ENCODE measurements around the gene ARHGAP28.

ARHGAP28 gene

DNA sequence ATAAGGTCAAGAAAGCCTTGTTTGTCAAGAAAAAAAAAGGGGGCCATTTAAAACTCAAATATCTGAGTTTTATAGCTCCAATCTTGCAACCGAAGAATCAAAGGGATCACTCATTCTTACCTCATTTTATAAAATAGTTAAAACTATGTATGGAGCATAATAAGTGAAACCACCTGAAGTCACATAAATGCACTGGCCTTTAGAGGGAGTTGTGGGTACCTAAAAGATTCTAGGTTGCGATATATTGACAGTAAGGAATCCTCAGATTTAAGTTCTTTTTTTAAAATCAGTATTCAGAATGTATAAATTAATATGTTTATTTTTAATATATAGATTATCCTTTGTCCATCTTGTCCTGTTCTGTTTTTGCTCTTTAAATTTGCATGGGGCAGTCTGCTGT is 3.4 kb downstream of the ARHGAP28 start:
- Histone ChIP-seq H3K27ac (ENCODE audit: insufficient read depth, low read depth, low read length, poor library complexity, severe bottlenecking) (no peak overlapping the region), H3K9me3 (ENCODE audit: control insufficient read depth, low read length) (no peaks in the 10 kb centered on the region), H3K27me3 (ENCODE audit: control insufficient read depth, insufficient read depth, low read length, poor library complexity, severe bottlenecking) (no peaks in the 10 kb centered on the region), H3K36me3 (ENCODE audit: control insufficient read depth, insufficient read depth, low read length) (no peaks in the 10 kb centered on the region), H3K4me3 (ENCODE audit: insufficient read depth, low read depth, low read length) (no peak overlapping the region), H3K4me1 (ENCODE audit: control insufficient read depth, insufficient read depth, low read length) (peaks cover 26% of the 10 kb centered on the region)
- WGBS, 2 experiments = 100% methylated on average over 1 of the region's 2 CpGs; no CpG with 5 or more reads in 1 of the 2 experiments

DNA sequence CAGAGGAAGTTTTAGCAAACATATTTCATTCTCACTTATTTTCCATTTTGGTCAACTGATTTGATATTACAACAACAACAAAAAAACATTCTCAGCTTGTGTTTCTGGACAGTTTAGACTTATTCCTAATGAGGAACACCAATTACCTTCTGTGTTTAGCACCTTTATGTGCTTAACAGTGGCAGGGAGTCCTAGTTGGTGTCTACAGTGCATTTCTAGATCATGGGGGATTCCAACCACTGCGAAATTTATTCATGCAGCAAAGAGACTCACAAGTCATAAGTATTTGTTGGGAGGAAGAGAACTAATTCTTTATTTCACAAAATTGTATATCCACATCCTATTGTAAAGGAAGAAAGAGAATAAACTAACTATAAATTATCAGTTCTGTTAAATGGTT is 4.2 kb downstream of the ARHGAP28 start:
- Histone ChIP-seq H3K4me3 (ENCODE audit: insufficient read depth, low read depth, low read length) (no peak overlapping the region), H3K27me3 (ENCODE audit: control insufficient read depth, insufficient read depth, low read length, poor library complexity, severe bottlenecking) (no peaks in the 10 kb centered on the region), H3K27ac (ENCODE audit: insufficient read depth, low read depth, low read length, poor library complexity, severe bottlenecking) (no peak overlapping the region), H3K9me3 (ENCODE audit: control insufficient read depth, low read length) (no peaks in the 10 kb centered on the region), H3K4me1 (ENCODE audit: control insufficient read depth, insufficient read depth, low read length) (peaks cover 26% of the 10 kb centered on the region), H3K36me3 (ENCODE audit: control insufficient read depth, insufficient read depth, low read length) (no peaks in the 10 kb centered on the region)
- 82% methylated on average over 1 of the region's 1 CpG; no CpG with 5 or more reads in 1 of the 2 experiments for WGBS, 2 experiments

DNA sequence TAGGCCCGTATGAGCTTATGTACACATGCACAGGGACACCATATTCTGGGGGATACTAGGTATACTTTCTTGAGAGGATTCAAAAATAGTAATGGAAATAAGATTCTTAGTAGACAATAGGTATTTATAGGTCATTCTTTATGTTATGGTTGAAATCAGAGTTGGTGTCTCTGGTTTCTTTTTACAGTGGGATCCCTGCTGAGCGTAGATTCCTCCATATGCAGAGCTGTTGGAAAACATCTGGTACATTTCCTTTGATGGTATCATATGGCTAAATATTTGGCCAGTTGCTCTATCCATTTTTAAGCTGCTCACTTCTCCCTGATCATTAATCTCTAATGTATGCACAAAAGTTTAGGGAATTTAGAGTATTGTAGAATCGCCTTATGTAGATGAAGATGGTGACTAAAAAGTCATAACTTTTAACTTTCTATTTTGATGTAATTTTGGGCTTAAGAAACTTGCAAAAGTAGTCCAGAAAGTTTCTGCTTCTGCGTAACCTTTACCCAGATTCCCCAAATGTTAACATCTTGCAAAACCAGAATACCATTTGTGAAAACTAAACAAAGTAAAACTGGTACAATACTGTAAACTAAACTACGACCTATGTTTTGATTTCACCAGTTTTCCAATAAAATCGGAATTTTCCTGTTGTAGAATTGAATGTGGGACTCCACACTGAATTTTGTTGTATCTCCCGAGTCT is 5.4 kb downstream of the ARHGAP28 start:
- H3K4me3 ChIP-seq (ENCODE audit: insufficient read depth, low read depth, low read length) = no peak overlapping the region
- no peaks in the 10 kb centered on the region for H3K36me3 ChIP-seq (ENCODE audit: control insufficient read depth, insufficient read depth, low read length)
- WGBS, 2 experiments = 92 to 93% methylated on average over 7 of the region's 7 CpGs
- no peaks in the 10 kb centered on the region for H3K27me3 ChIP-seq (ENCODE audit: control insufficient read depth, insufficient read depth, low read length, poor library complexity, severe bottlenecking)
- H3K27ac ChIP-seq (ENCODE audit: insufficient read depth, low read depth, low read length, poor library complexity, severe bottlenecking) = no peak overlapping the region
- peaks cover 26% of the 10 kb centered on the region for H3K4me1 ChIP-seq (ENCODE audit: control insufficient read depth, insufficient read depth, low read length)
- H3K9me3 ChIP-seq (ENCODE audit: control insufficient read depth, low read length) = no peaks in the 10 kb centered on the region

DNA sequence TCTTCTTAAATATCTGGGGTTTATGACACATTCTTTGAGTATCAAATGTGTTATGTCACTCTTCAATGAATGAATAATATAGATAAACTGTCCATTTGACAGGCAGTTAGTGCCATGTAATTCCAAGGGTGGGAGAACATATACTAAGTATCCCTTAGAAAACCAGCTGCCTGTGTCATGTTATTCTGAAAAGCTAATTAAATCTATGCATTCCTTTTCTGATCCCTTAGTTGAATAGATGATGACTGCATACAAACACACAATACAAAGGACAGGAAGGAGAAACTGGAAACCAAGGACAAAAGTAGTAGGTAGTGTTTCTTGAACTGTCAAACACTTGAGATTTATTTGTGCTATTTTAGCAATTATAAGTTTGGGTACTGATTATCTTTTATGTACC is 8.3 kb downstream of the ARHGAP28 start:
- no peaks in the 10 kb centered on the region for H3K27me3 ChIP-seq (ENCODE audit: control insufficient read depth, insufficient read depth, low read length, poor library complexity, severe bottlenecking)
- no peaks in the 10 kb centered on the region for H3K36me3 ChIP-seq (ENCODE audit: control insufficient read depth, insufficient read depth, low read length)
- no peak overlapping the region for H3K4me3 ChIP-seq (ENCODE audit: insufficient read depth, low read depth, low read length)
- peaks cover 5% of the 10 kb centered on the region for H3K4me1 ChIP-seq (ENCODE audit: control insufficient read depth, insufficient read depth, low read length)
- no peaks in the 10 kb centered on the region for H3K9me3 ChIP-seq (ENCODE audit: control insufficient read depth, low read length)
- no peak overlapping the region for H3K27ac ChIP-seq (ENCODE audit: insufficient read depth, low read depth, low read length, poor library complexity, severe bottlenecking)

DNA sequence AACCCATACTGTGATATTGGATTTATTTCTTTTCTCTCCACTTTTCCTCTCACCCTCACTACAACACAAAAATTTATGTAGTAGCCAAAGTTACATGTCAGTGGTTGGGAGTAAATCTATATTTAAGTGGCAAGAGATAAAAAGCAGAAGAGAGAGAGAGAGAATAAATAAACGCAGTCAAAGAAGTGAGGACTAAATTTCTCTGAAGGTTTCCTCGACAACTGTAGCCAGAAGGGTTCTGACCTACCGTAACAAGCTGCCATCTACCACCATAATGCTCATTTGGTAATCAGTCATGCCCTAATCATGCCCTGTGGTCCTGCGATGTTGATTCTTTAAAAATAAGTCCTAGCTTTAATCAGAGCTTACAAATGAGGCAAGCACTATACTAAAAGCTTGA is 9.1 kb downstream of the ARHGAP28 start:
- H3K27me3 ChIP-seq (ENCODE audit: control insufficient read depth, insufficient read depth, low read length, poor library complexity, severe bottlenecking) = no peaks in the 10 kb centered on the region
- H3K27ac ChIP-seq (ENCODE audit: insufficient read depth, low read depth, low read length, poor library complexity, severe bottlenecking) = no peak overlapping the region
- H3K9me3 ChIP-seq (ENCODE audit: control insufficient read depth, low read length) = no peaks in the 10 kb centered on the region
- WGBS, 2 experiments = 83 to 87% methylated on average over 4 of the region's 4 CpGs
- no peaks in the 10 kb centered on the region for H3K36me3 ChIP-seq (ENCODE audit: control insufficient read depth, insufficient read depth, low read length)
- H3K4me3 ChIP-seq (ENCODE audit: insufficient read depth, low read depth, low read length) = no peak overlapping the region
- H3K4me1 ChIP-seq (ENCODE audit: control insufficient read depth, insufficient read depth, low read length) = peaks cover 5% of the 10 kb centered on the region

DNA sequence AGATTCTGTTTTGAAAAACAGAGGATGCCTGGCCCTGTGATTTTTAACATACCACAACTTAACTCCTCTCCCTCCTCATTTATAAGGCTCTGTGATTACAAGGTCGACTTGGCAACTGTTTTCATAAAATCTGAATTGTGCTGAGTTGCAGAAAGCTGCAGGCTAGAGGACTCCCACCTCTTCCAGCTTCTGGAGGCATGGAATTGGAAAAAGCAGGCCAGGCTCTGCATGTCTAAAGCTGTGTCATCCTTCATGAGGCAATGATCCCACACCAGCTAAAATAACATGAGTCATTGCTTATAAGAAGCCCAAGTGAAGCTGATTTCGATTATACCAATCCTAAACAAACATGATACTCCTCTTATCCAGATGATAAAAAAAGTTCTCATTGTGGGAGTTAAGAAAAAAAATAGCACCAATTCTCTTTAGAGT is 11.7 kb downstream of the ARHGAP28 start:
- 53 to 64% methylated on average over 1 to 2 of the region's 2 CpGs for WGBS, 2 experiments
- Histone ChIP-seq H3K27me3 (ENCODE audit: control insufficient read depth, insufficient read depth, low read length, poor library complexity, severe bottlenecking) (no peaks in the 10 kb centered on the region), H3K4me1 (ENCODE audit: control insufficient read depth, insufficient read depth, low read length) (peaks cover 5% of the 10 kb centered on the region), H3K27ac (ENCODE audit: insufficient read depth, low read depth, low read length, poor library complexity, severe bottlenecking) (no peak overlapping the region), H3K4me3 (ENCODE audit: insufficient read depth, low read depth, low read length) (no peak overlapping the region), H3K36me3 (ENCODE audit: control insufficient read depth, insufficient read depth, low read length) (no peaks in the 10 kb centered on the region), H3K9me3 (ENCODE audit: control insufficient read depth, low read length) (no peaks in the 10 kb centered on the region)

DNA sequence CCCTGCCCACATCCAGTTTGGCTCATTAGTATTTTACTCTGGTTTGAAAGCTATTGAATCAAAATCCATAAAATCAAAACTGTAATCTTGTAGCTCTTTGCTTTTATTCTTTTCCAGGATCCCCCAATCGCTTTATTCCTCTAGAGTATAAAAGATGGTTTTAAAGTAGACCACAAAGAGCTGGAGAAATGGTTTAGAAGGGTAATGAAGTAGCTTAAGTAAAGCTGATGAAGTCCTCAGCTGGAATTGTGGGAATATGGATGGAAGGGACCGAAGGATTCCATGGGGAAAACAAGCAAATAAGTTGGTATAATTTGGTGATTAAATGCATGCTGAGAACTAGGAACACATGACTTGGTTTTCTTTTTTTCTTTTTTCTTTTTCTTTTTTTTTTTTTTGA is 12.3 kb downstream of the ARHGAP28 start:
- Histone ChIP-seq H3K4me3 (ENCODE audit: insufficient read depth, low read depth, low read length) (no peak overlapping the region), H3K27ac (ENCODE audit: insufficient read depth, low read depth, low read length, poor library complexity, severe bottlenecking) (no peak overlapping the region), H3K27me3 (ENCODE audit: control insufficient read depth, insufficient read depth, low read length, poor library complexity, severe bottlenecking) (no peaks in the 10 kb centered on the region), H3K36me3 (ENCODE audit: control insufficient read depth, insufficient read depth, low read length) (no peaks in the 10 kb centered on the region), H3K9me3 (ENCODE audit: control insufficient read depth, low read length) (no peaks in the 10 kb centered on the region), H3K4me1 (ENCODE audit: control insufficient read depth, insufficient read depth, low read length) (peaks cover 5% of the 10 kb centered on the region)
- WGBS, 2 experiments = 98 to 100% methylated on average over 2 of the region's 2 CpGs

DNA sequence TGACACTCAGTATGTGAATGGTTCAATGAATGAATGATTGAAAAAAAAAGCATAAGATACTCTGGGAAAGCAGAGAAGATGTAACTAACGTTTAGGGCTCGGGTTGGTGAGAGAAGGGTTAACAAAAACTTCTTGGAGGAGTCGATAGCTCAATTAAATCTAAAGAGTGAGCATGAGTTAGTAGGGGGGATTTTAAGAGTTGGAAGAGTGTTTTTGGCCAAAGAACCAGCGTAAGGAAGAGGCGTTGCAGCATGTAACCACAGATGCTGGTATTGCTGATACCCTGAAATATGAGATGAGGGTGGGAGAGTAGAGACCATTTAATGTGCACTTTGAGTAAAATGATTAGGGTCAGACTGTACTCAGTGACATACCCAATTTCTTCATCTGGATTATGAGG is 14.5 kb downstream of the ARHGAP28 start:
- no peaks in the 10 kb centered on the region for H3K9me3 ChIP-seq (ENCODE audit: control insufficient read depth, low read length)
- WGBS, 2 experiments = 78 to 82% methylated on average over 5 of the region's 5 CpGs
- H3K27ac ChIP-seq (ENCODE audit: insufficient read depth, low read depth, low read length, poor library complexity, severe bottlenecking) = no peak overlapping the region
- H3K27me3 ChIP-seq (ENCODE audit: control insufficient read depth, insufficient read depth, low read length, poor library complexity, severe bottlenecking) = no peaks in the 10 kb centered on the region
- no peaks in the 10 kb centered on the region for H3K36me3 ChIP-seq (ENCODE audit: control insufficient read depth, insufficient read depth, low read length)
- H3K4me1 ChIP-seq (ENCODE audit: control insufficient read depth, insufficient read depth, low read length) = no peaks in the 10 kb centered on the region
- H3K4me3 ChIP-seq (ENCODE audit: insufficient read depth, low read depth, low read length) = no peak overlapping the region

DNA sequence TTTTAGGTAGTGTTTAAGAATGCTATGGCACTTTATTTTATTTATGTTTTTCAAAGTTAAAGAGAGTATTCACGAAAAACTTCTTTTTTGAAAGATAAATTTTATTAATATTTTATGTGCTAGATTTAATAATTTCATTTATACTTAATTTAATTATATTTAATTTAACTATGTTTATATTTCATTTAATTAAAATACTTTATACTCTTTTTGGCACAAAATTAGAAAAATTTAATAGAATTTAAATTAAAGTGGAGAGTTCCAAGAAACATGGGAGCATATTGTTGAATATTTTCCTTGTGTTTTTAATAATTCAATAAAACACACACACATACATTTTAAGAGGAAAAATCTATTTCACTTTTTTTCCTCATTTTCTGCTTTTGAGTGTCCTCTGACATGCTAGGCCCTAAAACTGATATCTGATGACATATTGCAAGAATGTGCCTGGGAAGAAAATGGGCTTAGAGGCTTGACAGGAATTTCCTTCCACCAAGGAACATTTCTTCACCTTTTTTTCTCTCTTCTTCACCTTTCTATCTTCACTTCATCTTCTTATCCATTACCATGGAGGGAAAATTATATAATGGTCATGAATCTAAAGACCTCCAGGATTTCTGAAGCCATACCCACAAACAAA is 15.4 kb downstream of the ARHGAP28 start:
- WGBS, 2 experiments = no CpG with 5 or more reads among the region's 1 CpG
- no peaks in the 10 kb centered on the region for H3K9me3 ChIP-seq (ENCODE audit: control insufficient read depth, low read length)
- H3K27ac ChIP-seq (ENCODE audit: insufficient read depth, low read depth, low read length, poor library complexity, severe bottlenecking) = no peak overlapping the region
- no peaks in the 10 kb centered on the region for H3K36me3 ChIP-seq (ENCODE audit: control insufficient read depth, insufficient read depth, low read length)
- H3K4me1 ChIP-seq (ENCODE audit: control insufficient read depth, insufficient read depth, low read length) = no peaks in the 10 kb centered on the region
- no peak overlapping the region for H3K4me3 ChIP-seq (ENCODE audit: insufficient read depth, low read depth, low read length)
- H3K27me3 ChIP-seq (ENCODE audit: control insufficient read depth, insufficient read depth, low read length, poor library complexity, severe bottlenecking) = no peaks in the 10 kb centered on the region

DNA sequence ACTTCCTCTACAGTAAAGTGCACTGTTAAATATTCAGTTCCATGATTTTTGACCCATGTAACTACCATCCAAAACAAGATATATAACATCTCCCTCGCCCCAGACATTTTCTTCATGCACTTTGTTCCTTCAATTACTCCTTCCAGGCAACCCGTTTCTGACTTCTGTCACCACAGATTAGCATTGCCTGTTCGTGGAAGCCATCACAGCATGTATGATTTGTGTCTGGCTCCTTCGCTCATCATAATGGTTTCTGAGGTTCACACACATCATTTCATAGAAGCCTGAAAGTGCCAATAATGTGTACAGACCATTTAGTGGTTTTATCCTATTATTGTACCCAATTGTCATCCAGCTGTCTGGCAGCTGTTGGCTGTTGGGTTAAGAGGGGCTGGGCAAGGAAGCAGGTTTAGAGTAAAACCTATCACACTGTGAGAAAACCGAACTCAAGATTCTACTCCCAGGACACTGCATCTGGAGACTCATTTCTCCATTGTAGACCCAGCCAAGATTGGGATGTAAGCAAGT is 16.1 kb downstream of the ARHGAP28 start:
- H3K4me3 ChIP-seq (ENCODE audit: insufficient read depth, low read depth, low read length) = no peak overlapping the region
- no peaks in the 10 kb centered on the region for H3K36me3 ChIP-seq (ENCODE audit: control insufficient read depth, insufficient read depth, low read length)
- 89 to 93% methylated on average over 5 of the region's 5 CpGs for WGBS, 2 experiments
- H3K27ac ChIP-seq (ENCODE audit: insufficient read depth, low read depth, low read length, poor library complexity, severe bottlenecking) = no peak overlapping the region
- H3K4me1 ChIP-seq (ENCODE audit: control insufficient read depth, insufficient read depth, low read length) = no peaks in the 10 kb centered on the region
- no peaks in the 10 kb centered on the region for H3K27me3 ChIP-seq (ENCODE audit: control insufficient read depth, insufficient read depth, low read length, poor library complexity, severe bottlenecking)
- no peaks in the 10 kb centered on the region for H3K9me3 ChIP-seq (ENCODE audit: control insufficient read depth, low read length)
